SKM-1 (cell line): ENCODE results near the gene COL9A3.

Source experiments
- DNase-seq: peaks from one replicate; lab custom pipeline; 2025; ENCODE audit not compliant: unreplicated experiment; lab: John Stamatoyannopoulos, UW

Gene COL9A3

DNA sequence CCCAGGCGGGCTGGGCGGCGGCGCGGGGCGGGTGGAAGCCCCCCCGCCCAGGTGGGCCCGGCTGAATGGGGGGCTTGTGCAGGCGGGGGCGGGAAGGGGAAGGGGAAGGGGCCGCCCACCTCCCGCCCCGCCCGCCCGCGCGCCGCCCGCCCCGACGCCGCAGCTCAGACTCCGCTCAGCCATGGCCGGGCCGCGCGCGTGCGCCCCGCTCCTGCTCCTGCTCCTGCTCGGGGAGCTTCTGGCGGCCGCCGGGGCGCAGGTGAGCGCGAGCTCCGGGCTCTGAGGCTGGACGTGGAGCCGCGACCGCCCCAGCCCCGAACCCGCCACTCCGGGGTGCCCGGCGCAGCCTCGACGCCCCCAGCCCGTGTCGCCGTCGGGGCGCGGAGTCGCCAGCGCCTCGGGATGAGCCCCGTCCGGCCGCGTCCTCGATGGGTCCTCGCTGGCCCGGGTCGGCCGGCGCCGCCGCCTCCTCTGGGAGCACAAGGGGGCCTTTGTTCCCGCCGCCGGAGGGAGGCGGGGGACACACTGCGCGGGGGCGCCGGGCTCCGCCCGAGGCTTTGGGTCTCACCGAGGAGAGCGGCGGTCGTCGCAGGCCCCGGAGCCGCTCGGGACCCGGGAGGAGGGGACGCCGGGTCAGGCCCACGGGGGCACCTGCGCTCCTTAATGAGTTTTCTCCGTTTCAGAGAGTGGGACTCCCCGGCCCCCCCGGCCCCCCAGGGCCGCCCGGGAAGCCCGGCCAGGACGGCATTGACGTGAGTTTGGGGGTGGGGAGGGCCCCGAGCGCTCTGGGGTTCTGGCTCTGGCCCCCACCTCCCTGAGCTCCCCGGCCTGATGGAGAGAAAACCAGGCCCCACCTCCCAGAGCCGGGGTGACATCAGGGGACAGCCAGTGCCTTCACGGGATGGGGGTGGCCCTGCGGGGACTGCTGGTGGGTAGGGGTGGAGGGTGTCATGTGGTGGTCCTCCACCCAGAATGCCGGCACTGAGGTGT is at the start of gene COL9A3:
TSS of gene COL9A3 (plus strand) at position 167 of the 990 bp plus-strand sequence. CDS start at position 182, 15 bp downstream.
- no peak for DNase-seq

- no peak for DNase-seq
Measured at GRCh38 chr20:62768234-62768546, 48.7 kb upstream of the COL9A3 start.

DNA sequence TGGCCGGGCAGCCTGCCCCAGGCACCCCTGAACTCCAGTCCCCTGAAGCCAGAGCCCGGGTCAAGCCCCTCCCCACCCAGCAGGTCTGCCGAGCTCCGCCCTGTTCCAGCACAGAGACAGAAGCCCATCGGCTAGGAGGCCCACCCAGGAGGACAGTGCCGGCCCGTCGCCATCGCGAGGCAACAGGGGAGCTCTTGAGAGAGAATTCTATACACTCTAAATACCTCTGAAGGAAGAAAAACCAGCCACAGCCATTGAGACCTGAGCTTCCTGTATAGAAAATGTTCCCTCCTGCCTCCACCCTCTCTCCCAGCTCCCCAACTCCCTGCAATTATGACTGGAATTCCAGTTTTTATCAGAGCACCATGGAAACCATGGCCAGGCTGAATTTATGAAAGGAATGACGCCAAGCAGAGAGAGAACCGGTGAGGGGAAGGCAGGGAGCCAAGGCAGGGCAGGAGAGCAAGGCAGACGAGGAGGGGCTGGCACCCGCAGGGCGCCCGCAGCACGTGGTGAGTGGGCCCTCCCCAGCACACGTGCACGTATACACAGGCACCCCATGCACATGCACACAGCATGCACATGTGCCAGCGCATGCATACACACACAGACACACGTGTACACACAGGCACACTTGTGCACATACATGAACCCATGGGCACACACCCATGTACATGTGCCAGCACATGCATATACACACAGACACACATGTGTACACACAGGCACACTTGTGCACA is 48.1 kb upstream of the COL9A3 start:
- no peak for DNase-seq

- no peak for DNase-seq
Measured at GRCh38 chr20:62769346-62770071, 47.3 kb upstream of the COL9A3 start.

DNA sequence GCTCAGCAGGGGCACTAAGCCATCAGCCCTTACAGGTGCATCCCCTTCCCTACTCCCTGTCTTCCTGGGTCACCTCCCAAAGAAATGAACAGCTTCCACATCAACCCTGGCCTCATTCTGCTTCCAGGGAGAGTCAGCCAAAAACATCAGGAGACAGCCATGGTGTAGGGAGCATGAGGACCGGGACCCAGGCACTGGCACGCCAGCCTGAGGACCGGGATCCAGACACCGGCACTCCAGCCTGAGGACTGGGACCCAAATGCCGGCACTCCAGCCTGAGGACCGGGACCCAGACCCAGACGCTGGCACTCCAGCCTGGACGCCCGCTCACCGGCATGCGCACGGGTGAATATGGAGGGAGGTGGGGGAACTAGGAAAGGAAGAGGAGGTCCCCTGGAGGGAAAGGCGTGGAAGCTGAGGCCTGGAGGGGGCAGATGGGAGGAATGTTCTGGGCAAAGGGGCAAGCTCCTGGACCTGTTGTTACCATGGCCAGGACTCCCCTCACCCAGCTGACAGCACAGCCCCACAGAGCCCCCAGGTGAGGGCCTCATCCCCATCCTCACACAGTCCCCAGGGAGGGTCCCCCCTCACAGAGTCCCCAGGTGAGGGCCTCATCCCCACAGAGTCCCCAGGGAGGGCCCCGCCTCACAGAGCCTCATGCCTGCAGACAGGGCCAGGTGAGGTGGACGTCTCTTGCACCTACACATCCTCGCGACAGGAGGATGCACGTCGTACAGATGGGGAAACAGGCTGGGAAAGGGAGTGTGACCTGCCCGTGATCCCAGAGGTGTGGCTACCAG is 46.5 kb upstream of the COL9A3 start:
- no peak for DNase-seq

DNA sequence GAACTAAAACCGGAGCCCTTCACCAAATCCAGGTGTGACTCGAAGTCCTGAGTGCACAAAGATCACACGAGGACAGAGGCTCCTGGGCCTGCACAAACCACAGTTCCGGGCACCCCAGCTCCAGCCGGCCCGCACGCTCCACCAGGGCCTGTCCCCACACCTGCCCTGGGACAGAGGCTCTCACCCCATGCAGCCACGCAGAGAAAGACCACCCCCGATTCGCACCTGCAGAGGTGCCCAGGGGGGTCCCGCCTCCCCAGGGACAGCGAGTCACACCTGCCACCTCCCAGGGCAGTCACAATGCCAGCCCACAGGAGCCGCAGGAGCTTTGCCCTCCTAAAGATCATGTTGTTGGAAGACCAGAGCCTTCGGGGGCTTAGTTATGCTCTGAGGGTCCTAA is 45.9 kb upstream of the COL9A3 start:
- DNase-seq: no peak

GRCh38 chr20:62771396-62772102 is 45.3 kb upstream of the COL9A3 start:
- DNase-seq: no peak

GRCh38 chr20:62772103-62772611 is 44.7 kb upstream of the COL9A3 start:
- no peak for DNase-seq

DNA sequence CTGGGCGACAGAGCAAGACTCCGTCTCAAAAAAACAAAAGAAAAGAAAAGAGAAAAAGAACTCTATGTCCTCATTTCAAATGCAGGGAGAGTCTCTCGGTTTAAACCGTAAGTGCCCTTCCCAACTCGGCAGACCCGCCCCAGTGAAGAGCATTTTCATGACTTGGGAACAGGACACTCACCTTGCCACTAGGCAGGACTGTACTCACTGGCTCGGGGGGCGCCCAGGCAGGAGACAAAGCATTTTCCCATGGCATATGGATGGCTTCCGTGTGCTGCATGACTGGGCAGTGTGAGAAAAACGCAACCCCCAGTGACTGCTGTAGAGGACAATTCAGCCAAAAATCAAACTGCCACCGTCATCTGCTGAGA is 44.2 kb upstream of the COL9A3 start:
- no peak for DNase-seq

DNA sequence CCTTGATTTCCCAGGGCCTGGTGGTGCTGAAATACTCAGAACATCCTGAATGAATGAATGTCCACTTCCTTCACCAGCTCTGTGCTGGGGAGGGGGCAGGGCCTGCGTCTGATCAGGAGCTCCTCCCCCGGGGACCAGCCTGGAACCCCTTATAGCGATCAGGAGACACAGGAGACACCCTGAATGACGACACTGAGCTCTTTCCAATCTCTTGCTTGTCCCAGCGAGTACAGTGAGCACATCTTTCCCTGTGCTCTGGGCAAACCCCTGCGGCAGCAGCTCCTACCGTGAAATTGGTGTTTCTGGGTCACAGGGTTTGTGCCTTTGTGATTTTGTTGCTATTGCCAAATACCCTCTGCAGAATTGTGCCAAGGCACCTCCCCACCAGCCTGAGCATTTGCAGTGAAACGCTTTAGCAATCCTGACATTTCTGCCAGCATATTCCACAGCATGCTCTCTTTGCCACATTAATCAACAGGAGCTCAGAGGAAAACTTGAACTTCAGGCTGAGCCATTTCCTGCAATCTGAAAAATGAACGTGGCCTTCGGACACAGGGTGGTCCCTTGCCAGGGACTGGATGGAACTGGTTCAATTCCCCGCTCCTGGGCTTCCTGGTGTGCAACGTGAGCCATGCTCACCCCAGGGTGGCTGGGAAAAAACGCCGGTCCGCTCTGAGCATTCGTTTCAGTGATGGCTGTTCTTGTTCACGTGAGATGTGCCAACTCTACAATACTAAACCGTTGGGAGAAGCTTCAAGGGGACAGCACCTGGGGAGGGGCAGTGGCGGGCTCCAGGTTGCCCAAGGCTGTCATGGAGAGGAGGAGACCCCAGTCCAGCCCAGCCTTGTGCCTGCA is 43.6 kb upstream of the COL9A3 start:
- DNase-seq: no peak

- no peak for DNase-seq
Measured at GRCh38 chr20:62773845-62774714, 42.8 kb upstream of the COL9A3 start.

DNA sequence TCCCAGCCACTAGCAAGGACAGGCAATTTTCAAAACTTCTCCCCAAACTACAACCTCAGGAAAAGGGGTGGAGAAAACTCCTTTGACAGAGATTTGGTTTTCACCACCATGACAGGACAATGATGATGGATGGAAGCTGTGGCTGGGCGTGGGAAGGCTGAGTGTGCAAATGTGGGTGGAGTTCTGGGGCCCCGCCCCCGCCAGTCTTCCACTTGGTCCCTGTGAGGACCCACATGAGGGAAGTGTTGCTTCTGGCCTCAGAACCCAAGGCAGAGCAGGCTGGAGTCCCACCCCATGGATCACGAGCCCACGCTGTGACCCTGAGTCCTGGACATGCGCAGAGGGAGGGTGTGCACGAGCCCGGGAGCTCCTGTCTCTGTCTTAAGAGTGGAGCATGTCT is 42.1 kb upstream of the COL9A3 start:
- no peak for DNase-seq

DNA sequence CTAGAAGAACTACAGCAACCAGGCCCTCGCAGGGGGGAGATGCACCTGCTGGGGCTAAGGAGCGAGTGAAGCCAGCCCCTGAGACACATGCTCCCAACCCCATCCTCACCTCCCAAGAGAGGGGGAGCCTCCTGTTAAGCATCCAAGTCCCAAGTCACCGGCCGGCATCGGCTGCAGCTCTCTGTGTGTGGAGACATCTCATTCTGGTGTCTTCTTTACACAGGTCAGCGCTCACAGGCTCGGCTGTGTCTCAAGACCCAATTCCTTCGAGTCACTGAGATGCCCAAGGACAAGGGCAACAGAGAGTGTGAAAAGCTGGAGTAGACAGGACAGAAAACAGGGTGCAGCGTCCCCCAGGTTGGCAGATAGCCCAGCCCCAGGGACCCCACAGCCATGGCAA is 41.6 kb upstream of the COL9A3 start:
- no peak for DNase-seq

DNA sequence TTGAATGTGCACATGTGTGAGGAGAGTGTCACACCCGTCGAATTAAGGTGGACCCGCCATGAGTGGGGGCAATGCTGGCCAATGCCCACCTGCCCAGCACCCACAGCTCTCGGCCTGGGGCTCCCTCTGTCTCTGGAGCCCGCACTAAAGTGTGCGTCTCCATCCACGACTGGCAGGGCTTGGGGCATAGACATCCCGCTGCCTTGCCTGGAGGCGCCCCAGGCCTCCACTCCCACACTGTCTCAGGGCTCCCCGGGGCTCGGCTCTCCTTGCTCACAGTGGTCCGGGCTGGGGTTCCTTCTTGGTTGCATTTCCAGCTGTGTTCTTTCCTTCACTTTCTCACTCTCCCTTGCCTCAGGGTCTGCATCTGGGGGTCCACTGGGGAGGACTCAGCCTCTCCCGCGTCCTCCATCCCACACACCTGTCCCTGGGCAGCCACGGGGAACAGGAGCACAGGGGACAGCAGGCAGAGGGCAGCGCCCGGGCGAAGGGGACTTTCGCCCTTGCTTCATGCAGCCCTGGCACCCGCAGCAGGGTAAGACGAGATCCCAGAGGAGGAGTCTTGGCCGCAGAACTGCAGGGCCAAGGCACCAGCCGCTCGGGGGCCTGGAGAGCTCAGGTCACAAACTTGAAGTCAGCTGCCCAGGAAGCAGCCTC is 40.7 kb upstream of the COL9A3 start:
- no peak for DNase-seq

DNA sequence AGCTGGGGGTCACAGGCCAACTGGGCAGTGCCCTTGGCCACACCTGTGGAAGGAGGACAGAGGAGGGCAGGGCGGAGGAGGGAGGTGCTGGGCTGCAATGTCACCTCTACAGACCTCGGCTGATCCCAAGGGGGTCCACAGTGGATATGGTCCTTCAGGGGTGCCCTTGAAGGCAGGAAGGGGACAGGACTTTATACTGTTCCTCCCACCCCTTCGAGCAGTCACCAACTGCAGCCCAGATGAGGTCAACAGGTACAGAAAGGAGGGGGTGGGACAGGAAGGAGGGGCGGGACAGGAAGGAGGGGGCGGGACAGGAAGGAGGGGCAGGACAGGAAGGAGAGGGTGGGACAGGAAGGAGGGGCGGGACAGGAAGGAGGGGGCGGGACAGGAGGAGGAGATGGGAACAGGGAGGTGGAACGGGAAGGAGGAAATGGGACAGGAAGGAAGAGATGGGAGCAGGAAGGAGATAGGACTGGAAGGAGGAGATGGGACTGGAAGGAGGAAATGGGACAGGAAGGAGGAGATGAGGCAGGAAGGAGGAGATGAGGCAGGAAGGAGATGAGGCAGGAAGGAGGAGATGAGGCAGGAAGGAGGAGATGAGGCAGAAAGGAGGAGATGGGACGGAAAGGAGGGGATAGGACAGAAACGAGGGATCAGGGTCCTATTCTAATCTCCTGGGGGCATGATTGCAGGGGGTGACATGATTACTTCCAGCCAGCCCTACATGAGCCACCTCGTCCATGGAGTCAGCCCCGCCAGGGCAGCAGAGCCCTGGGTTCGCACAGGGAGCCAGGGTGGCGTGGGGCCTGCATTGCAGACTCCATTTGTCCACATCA is 39.9 kb upstream of the COL9A3 start:
- peak; percentile 26 for DNase-seq

DNA sequence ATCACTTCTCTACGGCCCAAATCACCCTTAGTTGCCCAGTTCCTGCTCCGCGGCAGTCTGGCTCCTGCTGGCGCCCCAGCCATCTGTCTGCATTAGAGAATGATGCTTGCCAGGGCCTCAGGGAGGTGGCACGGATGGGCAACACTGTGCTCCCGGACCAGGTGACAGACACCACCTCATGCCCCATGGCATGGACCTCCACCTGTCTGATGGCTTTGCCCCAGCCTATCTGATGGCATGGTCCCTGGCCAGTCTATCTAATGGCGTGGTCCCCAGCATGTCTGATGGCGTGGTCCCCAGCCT is 39.4 kb upstream of the COL9A3 start:
- no peak for DNase-seq

DNA sequence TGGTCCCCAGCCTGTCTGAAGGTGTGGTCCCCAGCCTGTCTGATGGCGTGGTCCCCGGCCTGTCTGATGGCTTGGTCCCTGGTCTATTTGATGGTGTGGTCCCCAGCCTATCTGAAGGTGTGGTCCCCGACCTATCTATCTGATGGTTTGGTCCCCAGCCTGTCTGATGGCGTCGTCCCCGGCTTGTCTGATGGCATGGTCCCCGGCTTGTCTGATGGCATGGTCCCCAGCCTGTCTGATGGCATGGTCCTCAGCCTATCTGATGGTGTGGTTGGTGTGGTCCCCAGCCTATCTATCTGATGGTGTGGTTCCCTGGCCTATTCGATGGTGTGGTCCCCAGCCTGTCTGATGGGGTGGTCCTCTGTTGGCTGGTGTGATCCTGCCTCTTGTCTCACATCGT is 38.8 kb upstream of the COL9A3 start:
- DNase-seq: no peak
